Measurements from ENCODE around the gene WDR59.
"Not testable (repeated sequence)": the region's sequence is repeated elsewhere in the genome, so short reads cannot be mapped to it uniquely, and the experiment has no call there.

Gene WDR59, protein sequence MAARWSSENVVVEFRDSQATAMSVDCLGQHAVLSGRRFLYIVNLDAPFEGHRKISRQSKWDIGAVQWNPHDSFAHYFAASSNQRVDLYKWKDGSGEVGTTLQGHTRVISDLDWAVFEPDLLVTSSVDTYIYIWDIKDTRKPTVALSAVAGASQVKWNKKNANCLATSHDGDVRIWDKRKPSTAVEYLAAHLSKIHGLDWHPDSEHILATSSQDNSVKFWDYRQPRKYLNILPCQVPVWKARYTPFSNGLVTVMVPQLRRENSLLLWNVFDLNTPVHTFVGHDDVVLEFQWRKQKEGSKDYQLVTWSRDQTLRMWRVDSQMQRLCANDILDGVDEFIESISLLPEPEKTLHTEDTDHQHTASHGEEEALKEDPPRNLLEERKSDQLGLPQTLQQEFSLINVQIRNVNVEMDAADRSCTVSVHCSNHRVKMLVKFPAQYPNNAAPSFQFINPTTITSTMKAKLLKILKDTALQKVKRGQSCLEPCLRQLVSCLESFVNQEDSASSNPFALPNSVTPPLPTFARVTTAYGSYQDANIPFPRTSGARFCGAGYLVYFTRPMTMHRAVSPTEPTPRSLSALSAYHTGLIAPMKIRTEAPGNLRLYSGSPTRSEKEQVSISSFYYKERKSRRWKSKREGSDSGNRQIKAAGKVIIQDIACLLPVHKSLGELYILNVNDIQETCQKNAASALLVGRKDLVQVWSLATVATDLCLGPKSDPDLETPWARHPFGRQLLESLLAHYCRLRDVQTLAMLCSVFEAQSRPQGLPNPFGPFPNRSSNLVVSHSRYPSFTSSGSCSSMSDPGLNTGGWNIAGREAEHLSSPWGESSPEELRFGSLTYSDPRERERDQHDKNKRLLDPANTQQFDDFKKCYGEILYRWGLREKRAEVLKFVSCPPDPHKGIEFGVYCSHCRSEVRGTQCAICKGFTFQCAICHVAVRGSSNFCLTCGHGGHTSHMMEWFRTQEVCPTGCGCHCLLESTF

DNA sequence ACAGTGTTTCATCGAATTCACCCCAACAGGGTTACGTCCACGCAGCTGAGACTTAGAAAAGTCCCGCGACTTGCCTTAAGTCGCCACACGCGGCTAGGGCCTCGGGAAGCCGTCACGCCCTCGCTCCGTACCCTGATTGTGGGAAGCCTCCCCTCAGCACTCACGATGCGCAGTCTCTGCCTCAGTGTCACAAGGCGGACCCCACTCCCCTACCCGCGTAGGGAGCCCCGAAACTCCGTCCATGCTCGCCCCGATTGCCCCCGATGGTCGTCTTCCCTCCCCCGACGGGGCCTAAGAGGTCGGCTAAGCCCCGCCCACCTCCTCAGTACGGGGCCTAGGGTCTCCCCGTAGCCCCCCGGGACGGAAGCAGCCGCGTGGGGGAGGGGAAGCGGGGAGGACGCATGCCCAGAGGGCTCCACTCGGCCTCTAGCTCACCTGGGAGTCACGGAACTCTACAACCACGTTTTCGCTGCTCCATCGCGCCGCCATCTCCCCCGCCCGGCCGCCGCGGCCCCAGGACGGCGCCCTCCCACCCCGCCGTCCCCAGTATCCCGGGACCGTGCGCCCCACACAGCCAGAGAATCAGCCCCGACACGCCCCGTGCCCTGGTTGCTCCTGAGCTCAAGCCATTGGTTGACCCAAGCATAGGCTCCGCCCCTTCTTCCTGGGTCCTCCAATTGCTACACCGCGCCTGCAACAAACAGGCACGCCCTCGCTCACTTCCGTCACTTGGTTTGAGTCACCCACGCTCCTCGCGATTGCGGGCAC lies at the start of gene WDR59:
TSS of gene WDR59 (minus strand) at position 595 of the 768 bp plus-strand sequence. CDS start at position 489, 106 bp downstream.
- peak; percentile 99 for DNase-seq

DNA sequence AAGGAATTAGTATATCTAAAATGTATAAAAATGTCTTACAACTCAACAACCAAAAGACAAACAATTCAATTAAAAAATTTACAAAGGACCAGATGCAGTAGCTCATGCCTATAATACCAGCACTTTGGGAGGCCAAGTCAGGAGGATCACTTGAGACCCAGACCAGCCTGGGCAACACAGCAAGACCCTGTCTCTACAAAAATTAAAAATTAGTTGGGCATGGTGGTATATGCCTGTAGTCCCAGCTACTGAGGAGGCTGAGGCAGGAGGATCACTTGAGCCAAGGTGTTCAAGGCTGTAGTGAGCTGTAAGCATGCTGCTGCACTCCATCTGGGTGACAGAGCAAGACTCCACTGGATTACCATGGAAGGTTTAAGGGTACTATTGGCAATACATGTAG lies 47.7 kb upstream of the WDR59 start:
- DNase-seq, result no peak

DNA sequence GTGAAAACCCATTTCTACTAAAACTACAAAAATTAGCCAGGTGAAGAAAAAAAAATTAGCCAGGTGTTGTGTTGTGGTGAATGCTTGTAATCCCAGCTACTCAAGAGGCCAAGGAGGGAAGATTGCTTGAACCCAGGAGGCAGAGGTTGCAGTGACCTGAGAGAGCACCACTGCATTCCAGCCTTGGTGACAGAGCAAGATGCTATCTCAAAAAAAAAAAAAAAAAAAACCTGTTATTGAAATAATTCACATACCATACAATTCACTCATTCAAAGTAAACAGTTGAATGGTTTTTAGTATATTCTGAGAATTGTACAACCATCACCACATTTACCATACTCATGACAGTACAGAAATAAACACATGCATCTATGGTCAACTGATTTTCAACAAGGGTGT lies 44.9 kb upstream of the WDR59 start:
- DNase-seq, result no peak

DNA sequence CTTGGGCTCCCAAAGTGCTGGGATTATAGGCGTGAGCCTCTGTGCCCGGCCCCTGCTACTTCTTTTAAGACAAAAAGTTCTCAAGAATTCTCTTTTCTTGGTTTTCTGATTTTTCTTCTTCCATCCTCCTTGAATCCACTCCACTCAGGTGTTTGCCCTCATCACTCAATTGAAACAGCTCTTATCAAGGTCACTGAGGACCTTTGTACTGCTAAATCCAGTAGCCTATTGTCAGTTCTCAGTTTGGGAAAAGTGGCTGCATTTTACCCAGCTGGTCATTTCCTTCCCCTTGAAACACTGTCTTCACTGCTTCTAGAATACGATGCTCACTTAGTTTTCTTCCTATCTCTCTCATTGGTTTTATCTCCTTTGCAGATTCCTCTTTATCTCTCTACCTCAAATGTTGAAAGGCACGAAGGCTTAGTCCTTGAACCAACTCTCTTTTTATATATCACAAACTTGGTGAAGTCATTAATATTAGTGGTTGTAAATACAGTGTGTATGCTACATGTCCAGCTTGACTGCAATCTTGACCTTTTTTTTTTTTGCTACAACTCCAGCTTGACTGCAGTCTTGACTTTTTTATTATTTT lies 43.7 kb upstream of the WDR59 start:
- DNase-seq, result no peak

DNA sequence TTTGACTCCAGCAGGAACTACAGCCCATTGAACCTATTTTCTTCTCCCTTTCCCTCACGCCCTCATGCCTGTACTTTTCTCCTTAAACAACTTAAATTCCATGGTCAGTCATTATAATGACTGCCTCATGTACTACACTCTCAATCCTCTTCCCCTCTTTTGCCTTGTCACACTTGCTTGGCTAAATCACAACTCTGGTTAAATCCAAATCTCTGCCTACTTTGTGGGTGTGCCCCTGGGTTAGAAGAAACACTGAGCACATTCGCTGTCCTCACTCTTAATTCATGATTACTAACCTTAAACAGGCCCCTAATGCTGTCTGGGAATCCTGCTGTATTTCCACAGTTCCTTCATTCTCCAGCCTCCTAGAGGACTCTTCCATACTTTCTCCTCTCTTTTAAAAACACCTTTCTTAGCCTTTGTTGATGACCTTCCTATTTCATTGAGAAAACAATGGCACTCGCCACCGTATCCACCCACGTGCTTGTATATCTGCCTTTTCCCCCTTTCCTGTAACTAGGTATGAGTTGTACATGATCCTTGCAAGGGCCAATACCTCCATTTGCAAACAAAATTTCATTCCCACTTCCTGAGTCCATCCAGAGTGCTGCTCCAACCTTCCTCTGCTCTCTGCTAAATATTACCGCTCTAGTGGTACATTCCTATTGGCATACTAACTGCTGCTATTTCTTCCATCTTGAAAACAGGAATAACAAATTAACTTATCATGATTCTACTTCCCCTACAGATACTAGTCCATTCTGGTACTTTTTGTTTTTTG lies 42.8 kb upstream of the WDR59 start:
- DNase-seq, result no peak

DNA sequence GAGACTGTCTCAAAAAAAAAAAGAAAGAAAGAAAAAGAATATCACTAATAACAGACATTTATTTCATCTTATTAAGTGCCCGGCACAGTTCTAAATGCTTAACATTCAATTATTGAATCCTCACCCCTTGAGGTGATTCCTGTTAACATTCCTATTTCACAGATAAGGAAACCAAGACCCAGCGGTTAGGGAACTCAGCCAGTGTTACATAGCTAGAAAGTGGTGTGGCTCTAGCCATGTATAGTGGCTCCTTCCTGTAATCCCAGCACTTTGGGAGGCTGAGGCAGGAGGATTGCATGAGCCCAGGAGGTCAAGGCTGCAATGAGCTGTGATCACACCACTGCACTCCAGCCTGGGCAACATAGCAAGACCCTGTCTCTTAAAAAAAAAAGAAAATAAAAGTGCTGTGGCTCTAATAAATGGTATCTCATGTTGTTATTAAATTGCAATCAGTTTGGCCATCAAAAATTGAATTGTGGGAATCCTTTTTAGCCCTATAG lies 42.0 kb upstream of the WDR59 start:
- no peak for DNase-seq

DNA sequence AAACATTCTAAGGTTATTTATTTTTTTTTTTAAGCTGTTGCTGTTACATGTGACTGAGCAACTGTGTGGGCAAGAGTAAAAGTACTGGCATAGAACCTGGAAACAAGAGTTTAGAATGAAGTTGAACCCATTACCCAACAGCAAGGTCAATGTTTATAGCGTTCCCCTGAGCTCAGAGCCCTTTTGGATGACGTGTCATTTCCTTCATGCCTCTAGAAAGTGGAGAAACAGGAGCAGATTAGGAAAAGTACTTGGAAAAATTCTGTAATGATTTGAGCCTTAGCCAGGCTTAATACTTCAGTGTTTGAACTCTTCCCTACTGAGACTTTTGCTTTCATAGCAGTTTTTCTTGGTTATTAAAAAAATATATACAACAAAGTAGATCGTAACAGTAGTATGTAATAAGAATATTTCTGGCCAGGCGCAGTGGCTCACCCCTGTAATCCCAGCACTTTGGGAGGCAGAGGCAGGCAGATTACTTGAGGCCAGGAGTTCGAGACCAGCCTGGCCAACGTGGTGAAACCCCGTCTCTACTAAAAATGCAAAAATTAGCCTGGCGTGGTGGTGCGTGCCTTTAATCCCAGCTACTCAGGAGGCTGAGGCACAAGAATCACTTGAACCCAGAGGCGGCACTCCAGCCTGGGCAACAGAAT lies 41.4 kb upstream of the WDR59 start:
- not testable (repeated sequence) for DNase-seq

DNA sequence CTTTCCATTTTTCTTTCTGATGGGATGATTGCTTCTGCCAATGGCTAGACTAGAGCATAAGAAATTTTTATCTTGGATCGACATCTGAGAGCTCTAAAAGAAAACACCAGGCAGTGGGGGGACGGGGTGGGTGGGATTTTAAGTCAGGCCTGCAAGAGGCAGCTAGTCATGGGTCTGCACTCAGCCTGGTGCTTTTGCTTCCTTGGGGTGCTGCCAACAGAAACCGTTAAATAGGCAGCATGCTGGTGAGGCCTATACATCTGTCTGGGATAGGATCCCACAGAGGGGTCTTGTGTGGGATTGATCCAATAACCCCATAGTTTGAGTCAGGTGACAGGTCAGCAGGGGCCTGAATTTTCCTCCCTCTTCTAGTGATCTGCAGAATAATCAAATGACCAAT lies 40.8 kb upstream of the WDR59 start:
- DNase-seq, result no peak

DNA sequence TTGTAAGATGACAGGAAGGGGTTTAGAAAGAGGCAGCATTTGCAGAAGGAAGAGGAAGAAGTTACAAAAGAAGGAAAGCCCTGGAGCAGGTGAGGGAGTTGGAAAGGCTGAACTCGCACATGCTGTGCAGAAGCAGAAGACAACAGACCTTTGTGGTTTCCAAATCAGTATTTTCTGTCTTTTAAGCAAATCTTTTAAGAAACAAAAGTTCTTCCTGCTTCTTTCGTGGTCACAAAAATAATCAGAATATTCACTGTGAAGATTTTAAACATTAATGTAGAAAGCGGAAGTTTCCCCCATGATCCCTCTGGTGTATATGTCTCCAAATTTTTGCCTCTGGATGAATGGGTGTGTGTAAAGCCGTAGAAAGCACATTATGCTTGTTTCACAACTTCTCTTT lies 39.7 kb upstream of the WDR59 start:
- peak; percentile 44 for DNase-seq

DNA sequence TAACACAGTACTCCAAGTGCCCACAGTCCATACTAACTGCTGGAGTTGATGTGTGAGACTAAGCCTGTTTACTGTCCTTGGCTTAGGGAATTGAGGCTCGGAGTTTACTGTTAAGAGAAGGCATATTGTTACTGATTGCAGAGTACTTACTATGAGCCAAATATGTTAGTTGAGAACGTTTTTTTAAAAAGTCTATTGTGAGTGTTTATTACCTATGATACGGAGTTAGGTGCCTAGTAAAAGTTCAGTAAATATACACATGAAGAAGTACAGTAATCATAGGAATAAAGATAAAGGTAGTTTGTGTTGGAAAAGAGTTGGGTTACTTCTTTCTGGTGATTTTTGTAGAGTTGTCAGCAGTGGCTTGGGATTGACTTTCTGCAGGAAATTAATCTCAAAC lies 39.3 kb upstream of the WDR59 start:
- no peak for DNase-seq

DNA sequence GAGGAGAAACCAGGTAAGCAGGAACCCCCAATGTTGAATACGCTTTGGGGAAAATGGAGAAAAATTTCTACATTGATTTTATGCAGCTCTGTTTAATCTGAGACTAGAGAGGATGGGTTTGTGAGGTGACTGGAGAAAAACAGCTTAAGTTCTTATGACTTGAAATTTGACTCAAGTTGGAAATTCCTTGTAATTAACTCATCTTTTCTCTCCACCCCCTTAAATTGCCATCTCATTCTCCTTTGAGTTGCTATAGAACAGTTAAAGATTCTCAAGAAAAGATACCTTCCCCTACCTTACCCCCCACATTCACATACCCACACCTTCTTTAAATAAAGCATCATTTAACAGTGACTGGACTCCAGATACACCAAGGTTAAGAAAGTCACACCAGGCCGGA lies 38.1 kb upstream of the WDR59 start:
- no peak for DNase-seq

DNA sequence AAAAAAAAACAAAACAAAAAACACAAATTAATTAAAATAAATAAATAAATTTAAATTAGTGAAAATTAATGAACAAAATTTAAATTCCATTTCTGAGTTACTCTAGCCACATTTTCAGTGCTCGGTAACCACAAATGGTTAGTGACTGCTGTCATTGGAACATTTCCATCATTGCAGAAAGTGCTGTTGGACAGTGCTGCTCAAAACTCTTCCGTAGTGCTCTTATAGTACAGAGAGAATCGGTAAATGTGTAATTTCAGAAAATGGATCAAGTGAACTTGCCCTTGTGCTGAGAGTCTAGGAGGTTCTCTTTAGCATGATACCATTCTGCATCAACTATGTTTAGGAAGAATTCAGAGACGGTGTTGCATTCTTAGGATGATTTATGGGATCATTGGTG lies 37.6 kb upstream of the WDR59 start:
- DNase-seq, result no peak

DNA sequence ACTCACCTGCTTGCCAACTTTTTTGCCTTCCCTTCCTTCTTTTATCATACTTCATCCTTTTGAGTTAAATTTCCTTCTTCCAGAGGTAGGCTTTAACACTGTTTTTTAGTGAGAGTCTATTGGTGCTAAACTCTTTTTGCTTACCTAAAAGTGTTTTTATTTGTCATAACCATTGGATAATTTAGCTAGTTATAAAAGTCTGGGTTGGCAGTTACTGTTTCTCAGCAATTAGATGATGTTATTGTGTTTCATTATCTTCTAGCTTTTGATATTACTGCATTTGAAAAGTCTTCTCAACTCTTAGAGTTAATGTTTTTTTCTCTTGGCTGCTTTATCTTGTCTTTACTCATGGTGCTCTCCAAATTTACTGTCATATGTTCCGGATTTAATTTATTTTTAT lies 36.5 kb upstream of the WDR59 start:
- no peak for DNase-seq

DNA sequence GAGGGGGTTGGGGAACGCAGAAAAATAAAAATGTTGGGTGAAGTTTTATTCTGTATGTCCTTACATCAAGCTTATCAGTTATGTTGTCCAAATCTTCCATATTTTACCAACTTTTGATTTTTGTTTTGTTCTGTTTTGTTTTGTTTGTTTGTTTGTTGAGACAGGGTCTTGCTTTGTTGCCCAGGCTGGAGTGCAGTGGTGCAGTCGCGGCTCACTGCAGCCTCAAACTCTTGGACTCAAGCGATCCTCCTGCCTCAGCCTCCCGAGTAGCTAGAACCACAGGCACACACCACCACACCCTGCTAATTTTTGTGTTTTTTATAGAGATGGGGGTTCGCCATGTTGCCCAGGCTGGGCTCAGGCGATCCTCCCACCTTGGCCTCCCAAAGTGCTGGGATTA lies 34.7 kb upstream of the WDR59 start:
- DNase-seq, result no peak

DNA sequence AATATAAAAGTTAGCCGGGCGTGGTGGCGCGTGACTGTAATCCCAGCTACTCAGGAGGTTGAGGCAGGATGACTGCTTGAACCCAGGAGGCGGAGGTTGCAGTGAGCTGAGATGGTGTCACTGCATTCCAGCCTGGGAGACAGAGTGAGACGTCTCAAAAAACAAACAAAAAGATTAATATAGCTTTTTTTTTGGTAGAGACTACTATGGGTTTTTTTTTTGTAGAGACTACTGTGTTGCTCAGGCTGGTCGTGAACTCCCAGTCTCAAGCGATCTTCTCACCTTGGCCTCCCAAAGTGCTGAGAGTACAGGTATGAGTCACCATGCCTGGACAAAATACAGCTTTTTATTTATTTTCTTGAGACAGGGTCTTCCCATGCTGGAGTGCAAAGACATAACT lies 34.1 kb upstream of the WDR59 start:
- DNase-seq, result no peak

DNA sequence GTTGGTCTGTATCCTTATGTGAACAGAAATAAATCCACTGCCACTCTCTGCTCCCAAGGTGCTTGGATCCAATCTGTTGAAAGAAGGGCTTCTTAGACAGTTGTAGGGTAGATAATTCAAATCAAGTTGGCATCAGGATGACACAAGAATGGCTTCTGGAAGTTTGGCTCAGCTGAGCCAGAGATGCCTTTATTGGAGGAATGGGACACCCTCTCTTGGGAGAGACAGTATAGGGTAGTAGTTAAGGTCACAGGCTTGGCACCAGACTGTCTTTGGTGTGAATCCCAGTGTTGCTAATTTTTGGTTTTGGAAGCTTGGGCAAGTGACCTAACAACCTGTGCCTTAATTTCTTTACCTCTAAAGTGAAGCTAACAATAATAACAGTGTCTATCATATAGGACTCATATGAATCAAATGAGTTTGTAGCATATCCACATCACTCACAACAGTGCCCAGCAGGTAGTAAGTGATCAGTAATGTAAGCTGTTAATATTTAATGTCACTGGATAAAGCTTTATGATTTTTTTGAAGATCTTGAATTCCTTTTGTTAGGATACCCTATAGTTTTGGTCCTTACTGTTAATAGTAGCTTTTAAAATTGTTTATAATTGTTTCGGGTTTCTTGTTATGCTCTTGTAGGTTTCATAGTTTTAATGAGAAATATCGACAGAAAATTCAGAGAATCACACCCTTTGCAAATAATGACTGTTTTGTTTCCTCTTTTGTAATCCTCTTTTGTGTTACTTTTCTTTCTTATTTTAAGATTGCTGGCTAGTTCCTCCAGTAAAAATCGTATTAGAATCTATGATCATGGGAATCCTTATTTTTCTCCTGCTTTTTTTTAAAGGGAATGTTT lies 33.0 kb upstream of the WDR59 start:
- DNase-seq, result peak; percentile 27

DNA sequence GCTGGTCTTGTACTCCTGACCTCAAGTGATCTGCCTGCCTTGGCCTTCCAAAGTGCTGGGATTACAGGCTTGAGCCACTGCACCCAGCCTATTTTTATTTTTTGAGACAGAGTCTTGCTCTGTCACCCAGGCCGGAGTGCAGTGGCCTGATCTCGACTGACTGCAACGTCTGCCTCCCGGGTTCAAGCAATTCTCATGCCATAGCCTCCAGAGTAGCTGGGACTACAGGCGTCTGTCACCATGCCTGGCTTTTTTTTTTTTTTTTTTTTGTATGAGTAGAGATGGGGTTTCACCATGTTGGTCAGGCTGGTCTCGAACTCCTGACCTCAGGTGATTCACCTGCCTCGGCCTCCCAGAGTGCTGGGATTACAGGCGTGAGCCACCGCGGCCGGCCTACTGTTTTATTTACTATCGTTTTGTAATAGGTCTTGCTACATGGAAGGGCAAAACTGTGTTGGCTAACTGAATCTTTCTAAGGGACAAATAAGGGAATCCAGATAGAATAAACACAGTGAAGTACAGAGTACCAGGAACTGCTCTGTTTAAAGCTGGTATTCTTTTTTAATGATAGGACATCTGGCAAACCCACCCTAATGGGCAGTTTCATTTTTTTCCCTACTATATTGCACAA lies 31.6 kb upstream of the WDR59 start:
- DNase-seq, result peak; percentile 7

DNA sequence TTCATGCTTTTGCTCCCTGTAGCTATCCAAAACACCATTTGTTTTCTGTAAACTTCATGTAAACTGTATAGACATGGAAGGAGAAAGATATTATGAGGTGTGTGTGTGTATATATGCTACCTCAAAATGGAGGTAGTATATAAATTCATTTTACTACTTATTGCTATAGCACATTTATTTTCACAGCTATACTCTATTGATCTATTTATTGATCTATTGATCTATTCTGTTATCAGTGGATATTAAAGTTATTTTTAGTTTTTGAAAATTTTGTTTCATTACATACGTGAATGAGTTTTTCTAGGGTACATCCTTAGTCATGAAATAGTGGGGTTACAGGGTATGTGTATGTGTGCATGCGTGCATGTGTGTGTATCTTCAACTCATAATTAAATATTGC lies 29.4 kb upstream of the WDR59 start:
- DNase-seq, result no peak

DNA sequence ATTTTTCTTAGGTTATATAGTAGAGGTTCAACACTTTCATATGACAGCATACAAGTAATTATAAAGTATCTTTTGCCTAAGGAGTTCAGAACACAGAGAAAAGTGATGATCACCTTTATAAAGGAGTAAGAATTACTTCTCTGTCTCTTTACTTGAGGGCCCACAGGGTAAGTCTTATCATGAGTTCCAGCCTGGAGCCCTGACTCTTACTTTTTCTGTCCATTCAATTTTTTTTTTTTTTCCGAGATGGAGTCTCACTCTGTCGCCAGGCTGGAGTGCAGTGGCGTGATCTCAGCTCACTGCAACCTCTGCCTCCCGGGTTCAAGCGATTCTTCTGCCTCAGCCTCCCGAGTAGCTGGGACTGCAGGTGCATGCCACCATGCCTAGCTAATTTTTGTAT lies 28.2 kb upstream of the WDR59 start:
- not testable (repeated sequence) for DNase-seq

Measured in MV-4-11 (cell line).